ENCODE results near the gene SBNO2. TPM values are rescaled to one million over a fixed set of nuclear protein-coding genes. Genes with fewer than 3 reads are reported as not detected.

Gene SBNO2
- total RNA-seq, 1 donor from 2014 or later, result 65.5 TPM

DNA sequence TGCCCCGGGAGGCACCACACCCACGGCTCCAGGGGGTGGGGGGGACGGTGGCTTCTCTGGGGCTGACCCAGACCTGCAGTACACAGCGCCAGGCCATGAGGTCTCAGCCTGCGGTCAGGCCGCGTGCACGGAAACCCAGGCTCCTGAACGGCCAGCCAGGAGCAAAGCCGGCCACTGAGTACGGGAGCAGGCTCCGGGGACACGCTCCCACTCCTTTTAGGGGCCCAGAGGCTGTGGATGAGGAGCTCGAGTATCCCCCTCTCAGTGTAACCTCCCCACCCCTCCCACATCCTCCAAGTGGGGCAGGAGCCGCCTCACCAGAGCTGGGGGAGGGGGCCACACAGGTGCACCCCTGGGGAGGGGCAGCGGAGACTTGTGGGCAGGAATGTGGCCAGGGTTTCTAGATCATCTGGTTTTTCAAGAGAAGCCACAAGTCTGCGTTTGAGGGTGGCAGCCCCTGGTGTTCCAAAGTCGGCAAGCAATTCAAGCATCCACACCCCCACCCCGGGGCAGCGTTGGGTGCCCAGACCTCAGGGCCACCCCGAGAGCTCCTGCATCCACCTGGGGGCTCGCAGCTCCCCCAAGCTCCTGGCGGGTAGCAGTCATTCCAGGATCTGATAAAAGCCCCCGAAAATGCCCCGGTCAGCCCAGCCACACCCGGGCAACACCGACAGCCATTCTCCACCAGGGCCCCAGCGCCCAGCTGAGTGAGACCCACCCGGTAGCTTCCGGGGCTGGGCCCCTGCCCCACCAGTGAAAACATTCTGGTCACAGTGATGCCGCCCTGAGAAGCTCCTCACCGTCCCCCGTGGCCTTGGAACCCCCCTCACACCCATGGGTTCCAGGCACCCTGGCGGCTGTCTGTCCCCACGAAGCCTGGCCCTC is 6.1 kb downstream of the SBNO2 start:
- no peak for TF ChIP-seq CTCF (IDR thresholded peaks at IDR 0.05; ENCODE audit: partially characterized antibody, unreplicated experiment)
- H3K27me3 Mint-ChIP-seq (ENCODE audit: unreplicated experiment), result peaks cover 13% of the 10 kb centered on the region
- H3K4me3 Mint-ChIP-seq (ENCODE audit: unreplicated experiment), result no peak overlapping the region
- peaks cover 17% of the 10 kb centered on the region for H3K4me1 Mint-ChIP-seq (ENCODE audit: low read depth, unreplicated experiment)
- H3K27ac Mint-ChIP-seq (ENCODE audit: unreplicated experiment), result no peak overlapping the region
- H3K36me3 Mint-ChIP-seq (ENCODE audit: unreplicated experiment), result peaks cover 9% of the 10 kb centered on the region
- H3K9me3 Mint-ChIP-seq (ENCODE audit: unreplicated experiment), result peaks cover 16% of the 10 kb centered on the region
- no peak for DNase-seq

DNA sequence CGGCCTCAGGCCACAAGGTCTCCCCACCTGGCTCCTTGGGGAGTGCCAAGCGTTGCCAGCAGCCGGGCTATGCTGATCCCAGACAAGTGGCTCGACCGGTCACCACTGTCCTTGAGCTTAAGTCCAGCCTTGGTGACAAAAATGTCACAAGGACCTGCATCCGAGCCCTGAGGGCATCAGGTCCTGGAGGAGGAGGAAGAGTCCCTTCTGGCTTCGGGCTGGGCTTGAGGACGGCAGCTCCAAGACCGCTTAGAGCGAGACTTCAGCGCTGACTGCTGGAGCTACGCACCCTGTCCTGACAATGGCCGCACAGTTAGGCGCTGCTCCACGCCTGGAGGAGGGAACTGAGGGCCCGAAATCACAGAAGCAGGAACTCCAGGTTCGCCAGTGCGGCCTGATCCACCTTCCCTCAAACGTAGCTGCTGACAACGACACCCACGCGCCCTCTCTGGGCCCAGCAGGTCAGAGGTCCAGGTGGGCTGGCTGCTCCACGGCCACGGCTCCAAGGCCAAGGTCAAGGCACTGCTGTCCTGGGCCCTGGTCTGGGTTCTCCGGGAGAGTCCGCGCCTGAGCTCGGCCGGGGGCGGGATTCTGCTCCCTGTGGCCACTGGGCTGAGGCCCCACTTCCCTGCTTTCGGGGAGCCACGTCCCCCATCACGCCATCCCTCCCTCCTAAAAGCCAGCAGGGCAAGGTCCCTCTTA is 7.0 kb downstream of the SBNO2 start:
- peaks cover 9% of the 10 kb centered on the region for H3K36me3 Mint-ChIP-seq (ENCODE audit: unreplicated experiment)
- peaks cover 14% of the 10 kb centered on the region for H3K9me3 Mint-ChIP-seq (ENCODE audit: unreplicated experiment)
- no peak overlapping the region for H3K4me3 Mint-ChIP-seq (ENCODE audit: unreplicated experiment)
- TF ChIP-seq CTCF (IDR thresholded peaks at IDR 0.05; ENCODE audit: partially characterized antibody, unreplicated experiment), result no peak
- peaks cover 16% of the 10 kb centered on the region for H3K27me3 Mint-ChIP-seq (ENCODE audit: unreplicated experiment)
- DNase-seq, result no peak
- H3K27ac Mint-ChIP-seq (ENCODE audit: unreplicated experiment), result no peak overlapping the region
- H3K4me1 Mint-ChIP-seq (ENCODE audit: low read depth, unreplicated experiment), result peaks cover 15% of the 10 kb centered on the region

DNA sequence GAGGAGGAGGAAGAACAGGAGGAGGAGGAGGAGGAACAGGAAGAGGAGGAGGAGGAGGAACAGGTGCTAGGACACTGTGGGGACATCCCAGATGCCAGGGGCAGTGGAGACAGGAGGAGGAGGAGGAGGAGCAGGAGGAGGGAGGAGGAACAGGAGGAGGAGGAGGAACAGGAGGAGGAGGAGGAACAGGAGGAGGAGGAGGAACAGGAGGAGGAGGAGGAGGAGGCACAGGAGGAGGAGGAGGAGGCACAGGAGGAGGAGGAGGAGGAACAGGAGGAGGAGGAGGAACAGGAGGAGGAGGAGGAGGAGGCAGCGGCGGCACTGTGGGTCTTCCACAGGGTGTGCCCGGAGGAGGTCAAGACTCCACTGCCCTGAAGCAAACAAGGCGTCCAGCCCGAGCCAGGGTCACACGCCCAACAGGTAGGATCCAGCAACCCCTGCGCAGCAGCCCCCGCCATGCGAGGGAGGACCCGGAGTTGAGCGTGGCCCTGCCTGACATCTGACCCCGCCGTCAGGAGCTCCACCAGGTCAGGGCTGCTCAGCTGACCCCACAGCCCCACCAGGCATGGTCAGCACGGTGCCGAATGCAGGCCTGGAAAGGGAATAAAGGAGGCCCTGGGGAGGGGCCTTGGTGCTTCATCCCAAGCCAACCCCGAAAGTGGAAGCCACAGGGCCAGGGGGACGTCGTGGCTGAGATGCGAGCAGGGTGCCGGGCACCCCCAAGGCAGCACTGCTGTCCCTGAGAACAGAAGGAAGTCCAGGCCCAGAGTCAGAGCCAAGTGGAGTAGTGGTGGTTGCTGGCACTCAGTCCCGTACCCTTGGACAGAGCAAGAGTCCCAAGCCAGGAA is 9.2 kb downstream of the SBNO2 start:
- H3K9me3 Mint-ChIP-seq (ENCODE audit: unreplicated experiment), result peaks cover 2% of the 10 kb centered on the region
- H3K36me3 Mint-ChIP-seq (ENCODE audit: unreplicated experiment), result no peaks in the 10 kb centered on the region
- H3K4me3 Mint-ChIP-seq (ENCODE audit: unreplicated experiment), result no peak overlapping the region
- peaks cover 7% of the 10 kb centered on the region for H3K27me3 Mint-ChIP-seq (ENCODE audit: unreplicated experiment)
- no peak overlapping the region for H3K27ac Mint-ChIP-seq (ENCODE audit: unreplicated experiment)
- no peak for TF ChIP-seq CTCF (IDR thresholded peaks at IDR 0.05; ENCODE audit: partially characterized antibody, unreplicated experiment)
- no peak for DNase-seq
- H3K4me1 Mint-ChIP-seq (ENCODE audit: low read depth, unreplicated experiment), result peaks cover 5% of the 10 kb centered on the region

DNA sequence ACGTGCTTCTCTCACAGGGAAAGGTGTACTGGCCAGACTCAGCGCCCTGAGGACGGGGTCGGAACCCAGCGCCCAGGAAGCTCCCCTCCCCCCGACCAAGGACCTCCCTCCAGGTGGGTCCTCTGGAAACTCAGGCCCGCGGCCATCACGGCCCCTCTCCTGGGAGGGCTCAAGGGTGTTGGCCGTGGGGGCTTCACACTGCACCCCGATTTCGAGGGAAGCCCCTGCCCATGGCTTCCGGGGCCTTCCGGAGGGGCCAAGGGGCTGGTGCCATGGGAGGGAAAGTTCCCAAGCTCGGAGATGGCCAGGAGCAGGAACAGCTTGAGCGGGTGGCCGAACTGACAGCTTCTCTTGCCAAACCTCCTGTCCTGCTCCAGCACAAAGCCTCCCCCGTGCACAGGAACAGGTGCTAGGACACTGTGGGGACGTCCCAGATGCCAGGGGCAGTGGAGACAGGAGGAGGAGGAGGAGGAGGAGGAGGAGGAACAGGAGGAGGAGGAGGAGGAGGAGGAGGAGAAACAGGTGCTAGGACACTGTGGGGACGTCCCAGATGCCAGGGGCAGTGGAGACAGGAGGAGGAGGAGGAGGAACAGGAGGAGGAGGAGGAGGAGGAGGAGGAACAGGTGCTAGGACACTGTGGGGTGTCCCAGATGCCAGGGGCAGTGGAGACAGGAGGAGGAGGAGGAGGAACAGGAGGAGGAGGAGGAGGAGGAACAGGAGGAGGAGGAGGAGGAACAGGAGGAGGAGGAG is 10.0 kb downstream of the SBNO2 start:
- Mint-ChIP-seq H3K4me3 (ENCODE audit: unreplicated experiment) (no peak overlapping the region), H3K4me1 (ENCODE audit: low read depth, unreplicated experiment) (peaks cover 1% of the 10 kb centered on the region), H3K27ac (ENCODE audit: unreplicated experiment) (no peak overlapping the region), H3K36me3 (ENCODE audit: unreplicated experiment) (no peaks in the 10 kb centered on the region), H3K27me3 (ENCODE audit: unreplicated experiment) (peaks cover 7% of the 10 kb centered on the region), H3K9me3 (ENCODE audit: unreplicated experiment) (no peaks in the 10 kb centered on the region)
- DNase-seq, result no peak
- no peak for TF ChIP-seq CTCF (IDR thresholded peaks at IDR 0.05; ENCODE audit: partially characterized antibody, unreplicated experiment)
